Measurements from ENCODE around the gene SLC38A3. TPM values are rescaled to one million over a fixed set of nuclear protein-coding genes. Genes with fewer than 3 reads are reported as not detected.
A peak's percentile ranks its signal among the peaks of the same experiment; 100 is the strongest.

The SLC38A3 gene
- total RNA-seq, 1 experiment from 2014 or later: 16.8 TPM

DNA sequence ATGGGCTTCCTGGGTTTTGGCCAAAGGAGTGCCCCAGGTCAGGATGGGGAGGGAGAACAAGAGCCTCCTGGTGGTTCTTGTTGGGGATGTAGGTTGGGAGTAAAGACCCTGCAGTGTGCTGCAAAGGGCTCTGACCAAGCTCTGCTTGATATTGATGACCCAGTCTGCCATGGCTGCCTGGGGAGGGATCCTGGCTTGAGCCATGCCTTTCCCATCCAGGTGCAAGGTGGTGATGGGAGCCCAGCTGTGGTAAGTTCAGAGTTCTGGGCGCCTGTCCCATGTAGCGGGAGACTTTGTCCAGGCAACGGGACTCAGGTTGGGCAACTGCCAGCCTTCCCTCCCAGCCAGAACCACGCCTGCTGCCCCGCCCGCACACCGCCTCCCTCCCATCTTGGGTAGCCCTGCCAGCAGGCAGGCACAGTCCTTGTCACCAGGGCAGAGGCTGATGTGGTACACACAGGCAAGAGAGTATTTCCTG, 33.5 kb downstream of the SLC38A3 start:
- Histone ChIP-seq H3K4me3 (ENCODE audit: low read depth, low read length) (no peak overlapping the region), H3K9me3 (no peaks in the 10 kb centered on the region), H3K4me1 (peaks cover 23% of the 10 kb centered on the region), H3K36me3 (ENCODE audit: control insufficient read depth, insufficient read depth, low read length) (no peaks in the 10 kb centered on the region; the same call in none of the 2 replicates), H3K27me3 (replicated peaks; ENCODE audit: control insufficient read depth, insufficient read depth, low read length) (no peaks in the 10 kb centered on the region)
- no peaks in the 10 kb centered on the region for H3K9me3 Mint-ChIP-seq (ENCODE audit: unreplicated experiment)
- TF ChIP-seq CTCF (IDR thresholded peaks at IDR 0.05; ENCODE audit: insufficient read depth in 1 of 2, low read depth in 1 of 2, low read length in 1 of 2, severe bottlenecking in 1 of 2, unreplicated experiment in 1 of 2): no peak
- H3K4me3 Mint-ChIP-seq (ENCODE audit: unreplicated experiment): no peak overlapping the region
- no peak overlapping the region for H3K27ac Mint-ChIP-seq (ENCODE audit: unreplicated experiment)
- DNase-seq: no peak
- H3K36me3 Mint-ChIP-seq (ENCODE audit: insufficient read depth, unreplicated experiment): peaks cover 12% of the 10 kb centered on the region
- POLR2A ChIA-PET: no interaction called here
- peaks cover 13% of the 10 kb centered on the region for H3K4me1 Mint-ChIP-seq (ENCODE audit: low read depth, unreplicated experiment)
- H3K27me3 Mint-ChIP-seq (ENCODE audit: insufficient read depth, unreplicated experiment): no peaks in the 10 kb centered on the region
- intact Hi-C loops (cut with micrococcal nuclease; ENCODE audit: unreplicated experiment): no loop called here
- CTCF ChIA-PET: interaction anchor here (0.6 kb wide), 1 partner anchor 1204 kb away, joined by 4 read pairs; no protein-coding TSS in a partner anchor
- no TSS peak for BruUV-seq (replicated peaks)

- intact Hi-C loops (cut with micrococcal nuclease; ENCODE audit: unreplicated experiment): no loop called here
- ChIA-PET POLR2A (no interaction called here), CTCF (no interaction called here)
Measured at GRCh38 chr3:50239649-50240048, 34.6 kb downstream of the SLC38A3 start.

GRCh38 chr3:50241163-50241562, 36.1 kb downstream of the SLC38A3 start:
- Mint-ChIP-seq H3K9me3 (ENCODE audit: unreplicated experiment) (no peaks in the 10 kb centered on the region), H3K27me3 (ENCODE audit: insufficient read depth, unreplicated experiment) (no peaks in the 10 kb centered on the region), H3K36me3 (ENCODE audit: insufficient read depth, unreplicated experiment) (peaks cover 13% of the 10 kb centered on the region), H3K27ac (ENCODE audit: unreplicated experiment) (no peak overlapping the region), H3K4me3 (ENCODE audit: unreplicated experiment) (no peak overlapping the region), H3K4me1 (ENCODE audit: low read depth, unreplicated experiment) (peaks cover 13% of the 10 kb centered on the region)
- H3K4me1 ChIP-seq: peaks cover 20% of the 10 kb centered on the region
- no peak for DNase-seq
- intact Hi-C loops (cut with micrococcal nuclease; ENCODE audit: unreplicated experiment): no loop called here
- H3K27me3 ChIP-seq (replicated peaks; ENCODE audit: control insufficient read depth, insufficient read depth, low read length): no peaks in the 10 kb centered on the region
- ChIA-PET CTCF (interaction anchor here (0.6 to 0.7 kb wide), 2 partner anchors 17 to 19 kb away, joined by 3 to 6 read pairs; no protein-coding TSS in a partner anchor), POLR2A (no interaction called here)
- no peaks in the 10 kb centered on the region for H3K9me3 ChIP-seq
- no peak overlapping the region for H3K4me3 ChIP-seq (ENCODE audit: low read depth, low read length)
- no peak for TF ChIP-seq CTCF (IDR thresholded peaks at IDR 0.05; ENCODE audit: insufficient read depth in 1 of 2, low read depth in 1 of 2, low read length in 1 of 2, severe bottlenecking in 1 of 2, unreplicated experiment in 1 of 2)
- BruUV-seq (replicated peaks): no TSS peak
- no peaks in the 10 kb centered on the region; the same call in none of the 2 replicates for H3K36me3 ChIP-seq (ENCODE audit: control insufficient read depth, insufficient read depth, low read length)

More at GRCh38 chr3:50239649-50240048, 34.6 kb downstream of the SLC38A3 start:
- no peak for DNase-seq
- BruUV-seq (replicated peaks): no TSS peak
- H3K4me1 ChIP-seq: peaks cover 23% of the 10 kb centered on the region
- Mint-ChIP-seq H3K27ac (ENCODE audit: unreplicated experiment) (peak overlapping the region; percentile 44), H3K9me3 (ENCODE audit: unreplicated experiment) (no peaks in the 10 kb centered on the region), H3K4me1 (ENCODE audit: low read depth, unreplicated experiment) (peaks cover 13% of the 10 kb centered on the region), H3K36me3 (ENCODE audit: insufficient read depth, unreplicated experiment) (peaks cover 12% of the 10 kb centered on the region), H3K4me3 (ENCODE audit: unreplicated experiment) (no peak overlapping the region), H3K27me3 (ENCODE audit: insufficient read depth, unreplicated experiment) (no peaks in the 10 kb centered on the region)
- no peak for TF ChIP-seq CTCF (IDR thresholded peaks at IDR 0.05; ENCODE audit: insufficient read depth in 1 of 2, low read depth in 1 of 2, low read length in 1 of 2, severe bottlenecking in 1 of 2, unreplicated experiment in 1 of 2)
- no peak overlapping the region for H3K4me3 ChIP-seq (ENCODE audit: low read depth, low read length)
- H3K27me3 ChIP-seq (replicated peaks; ENCODE audit: control insufficient read depth, insufficient read depth, low read length): no peaks in the 10 kb centered on the region
- H3K36me3 ChIP-seq (ENCODE audit: control insufficient read depth, insufficient read depth, low read length): no peaks in the 10 kb centered on the region; the same call in none of the 2 replicates
- H3K9me3 ChIP-seq: no peaks in the 10 kb centered on the region
